Stomach smooth muscle (tissue), 2 donors: ENCODE data around the gene SRPK1.
"Not testable (repeated sequence)": the region's sequence is repeated elsewhere in the genome, so short reads cannot be mapped to it uniquely, and the experiment has no call there.

Experiments
- H3K27ac ChIP-seq: one replicate; pipeline ENCODE4 v1.7.0; 2013; ENCODE audit warnings: mild to moderate bottlenecking, low read length, inconsistent platforms
- H3K27me3 ChIP-seq, 2 donors: one replicate each; pipeline ENCODE4 v1.7.0; 2013; ENCODE audit warnings: low read length in 2 of 2; ENCODE audit not compliant: insufficient read depth in 2 of 2, control insufficient read depth in 1 of 2
- H3K36me3 ChIP-seq, 2 donors: one replicate each; pipeline ENCODE4 v1.7.0; 2013; ENCODE audit warnings: low read length in 2 of 2; ENCODE audit not compliant: control insufficient read depth in 2 of 2, insufficient read depth in 2 of 2
- H3K4me1 ChIP-seq: one replicate; pipeline ENCODE4 v1.7.0; 2013; ENCODE audit warnings: low read length; ENCODE audit not compliant: control insufficient read depth, insufficient read depth
- H3K4me3 ChIP-seq, 2 donors: one replicate each; pipeline ENCODE4 v1.7.0; 2013; ENCODE audit warnings: low read length in 2 of 2
- H3K9ac ChIP-seq, 2 donors: one replicate each; pipeline ENCODE4 v1.7.0; 2013; ENCODE audit warnings: low read length in 2 of 2, mild to moderate bottlenecking in 1 of 2
- H3K9me3 ChIP-seq, 2 donors: one replicate each; pipeline ENCODE4 v1.7.0; 2013; ENCODE audit warnings: low read length in 2 of 2; ENCODE audit not compliant: control insufficient read depth in 2 of 2
- donor health status: healthy.
- donor health status: Pancreatic carcinoma.

The SRPK1 gene

DNA sequence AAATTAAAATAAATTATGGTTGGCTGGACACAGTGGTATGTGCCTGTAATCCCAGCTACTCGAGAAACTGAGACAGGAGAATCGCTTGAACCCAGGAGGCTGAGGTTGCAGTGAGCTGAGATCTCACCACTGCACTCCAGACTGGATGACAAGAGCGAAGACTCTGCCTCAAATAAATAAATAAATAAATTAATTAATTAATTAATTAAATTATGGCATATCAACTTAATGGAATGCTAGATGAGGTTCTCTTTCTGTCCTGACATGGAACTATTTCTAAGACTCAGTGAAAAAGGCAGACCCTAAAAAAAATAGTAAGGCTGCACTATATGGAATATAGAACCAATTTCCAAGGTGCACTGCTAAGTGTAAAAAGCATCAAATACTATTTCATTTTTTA is 4.8 kb downstream of the SRPK1 start:
- Histone ChIP-seq H3K27me3 (no peaks in the 10 kb centered on the region), H3K9ac (no peak overlapping the region), H3K27ac (no peak overlapping the region), H3K4me3 (no peak overlapping the region), H3K9me3 (no peaks in the 10 kb centered on the region), H3K4me1 (peaks cover 11% of the 10 kb centered on the region), H3K36me3 (peaks cover 0 to 2% of the 10 kb centered on the region in 2 donors)

GRCh38 chr6:35914536-35914935 is 6.4 kb downstream of the SRPK1 start:
- Histone ChIP-seq H3K27me3 (no peaks in the 10 kb centered on the region), H3K4me1 (peaks cover 3% of the 10 kb centered on the region), H3K27ac (no peak overlapping the region), H3K9me3 (no peaks in the 10 kb centered on the region), H3K9ac (no peak overlapping the region), H3K36me3 (peaks cover 0 to 2% of the 10 kb centered on the region in 2 donors), H3K4me3 (no peak overlapping the region)

GRCh38 chr6:35911871-35912653 is 8.8 kb downstream of the SRPK1 start:
- Histone ChIP-seq H3K27ac (no peak overlapping the region), H3K36me3 (peaks cover 0 to under 1% of the 10 kb centered on the region in 2 donors), H3K9me3 (no peaks in the 10 kb centered on the region), H3K9ac (no peak overlapping the region), H3K4me3 (no peak overlapping the region), H3K27me3 (no peaks in the 10 kb centered on the region), H3K4me1 (no peaks in the 10 kb centered on the region)

DNA sequence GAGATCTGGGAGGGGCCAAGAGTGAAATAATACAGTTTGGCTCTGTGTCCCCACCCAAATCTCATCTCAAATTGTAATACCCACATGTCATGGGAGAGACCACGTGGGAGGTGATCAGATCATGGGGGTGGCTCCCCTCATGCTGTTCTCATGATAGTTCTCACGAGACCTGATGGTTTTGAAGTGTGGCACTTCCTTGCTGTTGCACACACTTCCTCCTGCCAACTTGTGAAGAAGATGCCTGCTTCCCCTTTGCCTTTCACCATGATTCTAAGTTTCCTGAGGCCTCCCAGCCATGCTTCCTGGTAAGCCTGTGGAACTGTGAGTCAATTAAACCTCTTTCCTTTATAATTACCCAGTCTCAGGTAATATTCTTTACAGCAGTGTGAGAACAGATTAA is 11.3 kb downstream of the SRPK1 start:
- not testable (repeated sequence) for H3K36me3 ChIP-seq, H3K4me3 ChIP-seq, H3K27ac ChIP-seq

GRCh38 chr6:35908753-35909401 is 12.0 kb downstream of the SRPK1 start:
- H3K9me3 ChIP-seq, H3K27me3 ChIP-seq, H3K36me3 ChIP-seq, H3K27ac ChIP-seq, H3K9ac ChIP-seq, H3K4me3 ChIP-seq, H3K4me1 ChIP-seq: not testable (repeated sequence)

More for the DNA sequence above, 11.3 kb downstream of the SRPK1 start:
- not testable (repeated sequence) for H3K4me1 ChIP-seq, H3K9ac ChIP-seq, H3K27me3 ChIP-seq, H3K9me3 ChIP-seq

- H3K27ac ChIP-seq, result no peak overlapping the region
- H3K9ac ChIP-seq, result no peak overlapping the region
- H3K4me1 ChIP-seq, result no peaks in the 10 kb centered on the region
- no peak overlapping the region for H3K4me3 ChIP-seq
- no peaks in the 10 kb centered on the region for H3K27me3 ChIP-seq
- H3K9me3 ChIP-seq, result no peaks in the 10 kb centered on the region
- H3K36me3 ChIP-seq, result no peaks in the 10 kb centered on the region
Measured at GRCh38 chr6:35907750-35908149, 13.1 kb downstream of the SRPK1 start.

- no peak overlapping the region for H3K4me3 ChIP-seq
- H3K27ac ChIP-seq, result no peak overlapping the region
- no peaks in the 10 kb centered on the region for H3K4me1 ChIP-seq
- no peaks in the 10 kb centered on the region for H3K9me3 ChIP-seq
- no peaks in the 10 kb centered on the region for H3K36me3 ChIP-seq
- H3K9ac ChIP-seq, result no peak overlapping the region
- no peaks in the 10 kb centered on the region for H3K27me3 ChIP-seq
Measured at GRCh38 chr6:35906499-35906846, 14.4 kb downstream of the SRPK1 start.

DNA sequence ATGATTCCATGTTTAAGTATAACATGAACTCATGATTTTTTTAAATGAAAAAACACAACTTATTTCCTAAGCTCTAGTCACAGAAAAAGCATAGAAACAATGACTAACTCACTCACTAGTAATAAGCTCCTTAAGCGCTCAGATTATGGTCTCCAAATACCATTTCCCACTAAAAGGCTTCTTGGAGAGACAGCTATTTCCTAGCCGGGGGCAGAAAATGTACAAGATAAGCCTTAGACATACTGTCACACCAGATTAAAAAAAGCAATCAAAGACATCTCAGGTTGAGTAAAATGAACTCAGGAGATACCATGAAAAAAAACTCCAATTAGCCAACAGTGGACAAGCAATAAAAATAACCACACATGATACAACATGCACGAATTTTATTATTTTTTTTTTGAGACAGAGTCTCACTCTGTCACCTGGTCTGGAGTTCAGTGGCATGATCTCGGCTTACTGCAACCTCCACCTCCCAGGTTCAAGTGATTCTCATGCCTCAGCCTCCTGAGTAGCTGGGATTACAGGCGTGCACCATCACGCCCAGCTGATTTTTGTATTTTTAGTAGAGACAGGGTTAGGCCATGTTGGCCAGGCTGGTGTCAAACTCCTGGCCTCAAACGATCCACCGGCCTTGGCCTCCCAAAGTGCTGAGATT is 14.9 kb downstream of the SRPK1 start:
- no peak overlapping the region for H3K27ac ChIP-seq
- H3K36me3 ChIP-seq, result no peaks in the 10 kb centered on the region
- H3K9ac ChIP-seq, result no peak overlapping the region
- no peaks in the 10 kb centered on the region for H3K9me3 ChIP-seq
- H3K27me3 ChIP-seq, result no peaks in the 10 kb centered on the region
- H3K4me1 ChIP-seq, result no peaks in the 10 kb centered on the region
- H3K4me3 ChIP-seq, result no peak overlapping the region

DNA sequence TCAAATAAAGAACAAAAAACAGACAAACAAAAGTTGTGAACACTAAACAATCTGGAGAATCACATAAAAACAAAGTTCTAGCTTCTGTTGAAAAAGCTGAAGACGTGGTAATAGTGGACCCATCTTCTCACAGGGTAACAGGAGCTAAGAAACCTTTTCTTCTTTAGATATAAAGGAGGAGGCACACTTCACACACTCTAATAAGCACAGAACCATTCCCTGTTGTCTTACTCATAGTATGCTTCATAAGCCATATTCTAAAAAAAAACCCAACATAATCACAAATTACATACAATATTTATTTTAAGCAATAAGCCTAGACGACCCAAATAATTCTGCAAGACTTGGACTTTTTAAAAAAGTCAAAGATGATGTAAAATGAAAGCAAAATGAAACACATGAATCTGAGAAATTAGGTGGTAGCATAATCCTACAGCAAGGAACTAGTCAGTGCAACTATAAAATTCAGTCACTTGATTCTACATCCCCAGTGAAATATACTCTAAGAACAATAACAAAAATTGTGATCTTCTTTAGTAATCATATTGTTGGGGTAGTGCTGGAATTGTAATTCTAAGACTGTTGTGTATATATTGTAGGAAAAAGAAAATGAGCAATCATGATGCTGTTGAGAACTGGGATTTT is 15.6 kb downstream of the SRPK1 start:
- H3K36me3 ChIP-seq, result no peaks in the 10 kb centered on the region
- H3K9me3 ChIP-seq, result no peaks in the 10 kb centered on the region
- H3K4me1 ChIP-seq, result no peaks in the 10 kb centered on the region
- no peak overlapping the region for H3K9ac ChIP-seq
- H3K4me3 ChIP-seq, result no peak overlapping the region
- H3K27me3 ChIP-seq, result no peaks in the 10 kb centered on the region
- no peak overlapping the region for H3K27ac ChIP-seq

DNA sequence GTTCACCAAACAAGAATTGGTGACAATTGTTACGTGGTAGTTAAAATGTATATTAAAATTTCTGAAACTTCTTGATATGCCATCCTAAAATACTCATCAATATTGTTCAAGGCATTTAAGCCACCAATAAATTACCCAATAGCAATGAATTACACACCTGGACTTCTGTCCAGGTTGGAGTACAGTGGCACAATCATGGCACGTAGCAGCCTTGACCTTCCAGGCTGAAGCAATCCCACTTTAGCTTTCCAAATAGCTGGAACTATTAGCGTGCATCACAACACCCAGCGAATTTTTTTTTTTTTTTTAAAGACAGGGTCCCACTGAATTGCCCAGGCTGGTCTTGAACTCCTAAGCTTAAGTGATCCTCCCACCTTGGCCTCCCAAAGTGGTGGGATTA is 17.2 kb downstream of the SRPK1 start:
- Histone ChIP-seq H3K36me3 (peaks cover 0 to 2% of the 10 kb centered on the region in 2 donors), H3K27ac (no peak overlapping the region), H3K9me3 (no peaks in the 10 kb centered on the region), H3K4me3 (no peak overlapping the region), H3K27me3 (no peaks in the 10 kb centered on the region), H3K9ac (no peak overlapping the region), H3K4me1 (no peaks in the 10 kb centered on the region)
